Panc1 (cell line): ENCODE results near the gene MSMB.

Experiments
- CTCF ChIP-seq: fragments of 450-650 bp; IDR thresholded peaks from 2 replicates; pipeline ENCODE4 v1.5.1; 2017; ENCODE audit warnings: mild to moderate bottlenecking
- POLR2AphosphoS5 ChIP-seq: IDR thresholded peaks from 2 replicates; pipeline ENCODE4 v1.6.1; 2012; ENCODE audit warnings: mild to moderate bottlenecking, low read depth, low read length, moderate library complexity
- REST ChIP-seq, 2 experiments: IDR thresholded peaks; 2 replicates each; pipeline ENCODE4 v1.6.1; 2011 to 2012; ENCODE audit warnings: low read depth in 2 of 2, control low read depth in 1 of 2, low read length in 1 of 2, mild to moderate bottlenecking in 1 of 2, moderate library complexity in 1 of 2; ENCODE audit not compliant: insufficient read depth in 1 of 2
- SIN3A ChIP-seq: IDR thresholded peaks from 2 replicates; pipeline ENCODE4 v1.6.1; 2012; ENCODE audit warnings: low read depth, mild to moderate bottlenecking, low read length, moderate library complexity, borderline replicate concordance; ENCODE audit not compliant: insufficient read depth
- TCF7L2 ChIP-seq: IDR thresholded peaks from 2 replicates; pipeline ENCODE4 v1.6.1; 2011; ENCODE audit warnings: mild to moderate bottlenecking, low read depth, low read length, inconsistent platforms

GRCh38 chr10:46014206-46014605 is 31.9 kb downstream of the MSMB start:
- TF ChIP-seq CTCF (no peak), SIN3A (no peak), REST (IDR thresholded peaks at IDR 0.05; ENCODE audit: insufficient read depth in 1 of 2, low read depth in 2 of 2, low read length in 1 of 2) (no peak), POLR2AphosphoS5 (no peak), TCF7L2 (no peak)
